Left lung (tissue), 10 donors: ENCODE results near the gene HPF1. TPM values are rescaled to one million over a fixed set of nuclear protein-coding genes. Genes with fewer than 3 reads are reported as not detected.

Experiments
- ATAC-seq: fragments of 200-7000 bp; cut with Tn5 transposase; one replicate; pipeline ENCODE4 v1.9.1; 2020; ENCODE audit warnings: moderate library complexity
- DNase-seq, 4 donors: peaks; one replicate each; pipeline ENCODE4 v3.0.0-alpha.2; 2013 to 2020
- H3K27ac ChIP-seq, 2 donors: fragments of 200-600 bp; sonication (generic) in 1 of 2; one replicate each; pipeline versions ENCODE4 v1.5.0 to v1.8.0; 2020 to 2021
- H3K27me3 ChIP-seq, 2 donors: fragments of 200-600 bp; sonication (generic) in 1 of 2; one replicate each; pipeline versions ENCODE4 v1.5.0 to v1.8.0; 2020 to 2021
- H3K36me3 ChIP-seq, 2 donors: fragments of 200-600 bp; sonication (generic) in 1 of 2; one replicate each; pipeline versions ENCODE4 v1.5.0 to v1.8.0; 2020 to 2021
- H3K4me1 ChIP-seq, 2 donors: fragments of 200-600 bp; one replicate each; pipeline ENCODE4 v1.8.0; 2021
- H3K4me3 ChIP-seq, 2 donors: fragments of 200-600 bp; sonication (generic) in 1 of 2; one replicate each; pipeline versions ENCODE4 v1.5.0 to v1.8.0; 2020 to 2021; ENCODE audit warnings: mild to moderate bottlenecking in 1 of 2
- H3K9me3 ChIP-seq, 2 donors: fragments of 200-600 bp; sonication (generic) in 1 of 2; one replicate each; pipeline versions ENCODE4 v1.5.0 to v1.8.0; 2020 to 2021
- CTCF ChIP-seq, 2 donors: fragments of 200-600 bp; sonication (generic) in 1 of 2; IDR thresholded peaks; one replicate each; pipeline versions ENCODE4 v1.5.0 to v1.8.0; 2021; ENCODE audit warnings: antibody characterized with exemption in 2 of 2
- intact Hi-C, 2 donors: fragments of 100-400 bp; cut with DNase I; formaldehyde crosslinking; loops; one replicate each; pipeline versions ENCODE4 v1.11.2 to v1.14.2; 2022
- polyA plus RNA-seq, 6 donors: library from polyadenylated mRNA; unstranded; fragments of 120-200 nt; gene quantifications; one replicate each; pipeline ENCODE4 v1.2.1, GENCODE V29; 2013; ENCODE audit not compliant: insufficient read length in 6 of 6
- total RNA-seq, 2 donors: library from RNA; stranded (reverse); fragmentation: NEBNext Ultra II Directional; extraction: Animal tissue kit (Norgen Biotek cat#: 25700); gene quantifications; one replicate each; pipeline ENCODE4 v1.2.1, GENCODE V29; 2021
- donor health status: DM: no; HTN: yes; CAD: no.
- donor health status: DM: no; HTN: no; CAD: no.

Gene HPF1
- total and polyA plus RNA-seq, 8 donors = 16.0 to 51.3 (median 44.3) TPM

DNA sequence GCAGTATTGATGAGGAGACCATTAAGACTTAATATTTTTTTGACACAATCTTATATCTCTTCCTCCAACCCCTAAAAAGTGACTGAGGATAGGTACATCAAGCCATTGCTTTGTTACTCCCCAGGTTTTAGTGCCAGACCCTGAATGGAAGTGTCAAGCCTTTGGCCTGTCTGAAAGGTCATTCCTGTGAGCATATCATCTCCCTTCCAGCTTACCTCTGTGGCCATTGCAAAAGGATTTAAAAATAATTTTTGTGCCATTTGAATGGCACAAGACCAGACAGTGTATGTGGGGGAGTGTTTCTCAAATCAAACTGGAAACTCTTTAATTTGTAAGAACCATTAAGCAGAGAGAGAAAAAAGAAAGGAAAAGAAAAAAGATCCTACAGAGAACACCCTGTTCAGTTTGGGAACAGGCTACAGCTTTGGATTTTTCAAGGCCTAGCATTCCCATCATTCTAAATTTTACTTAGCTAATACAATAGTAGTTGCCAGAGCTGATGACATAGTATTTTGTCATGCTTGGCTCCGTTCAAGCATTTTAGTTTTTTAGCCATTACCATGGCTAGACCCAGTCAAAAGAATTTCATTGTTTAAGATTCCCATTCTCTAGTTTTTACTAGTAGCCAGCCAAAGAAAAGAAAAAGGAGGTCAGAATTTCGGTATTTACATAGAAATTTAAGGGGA lies 49.6 kb downstream of the HPF1 start:
- ATAC-seq = no peak
- H3K36me3 ChIP-seq = peaks cover 0 to 25% of the 10 kb centered on the region in 2 donors

GRCh38 chr4:169698331-169698730 lies 59.4 kb downstream of the HPF1 start:
- Histone ChIP-seq H3K27ac (no peak overlapping the region), H3K36me3 (peaks cover 0 to 39% of the 10 kb centered on the region in 2 donors), H3K27me3 (no peaks in the 10 kb centered on the region), H3K4me3 (no peak overlapping the region), H3K9me3 (no peaks in the 10 kb centered on the region), H3K4me1 (no peaks in the 10 kb centered on the region)
- TF ChIP-seq CTCF (IDR thresholded peaks at IDR 0.05) = no peak
- intact Hi-C loops = no loop called here
- ATAC-seq = no peak
- DNase-seq = no peak

More for the DNA sequence above, 49.6 kb downstream of the HPF1 start:
- H3K4me3 ChIP-seq = no peak overlapping the region
- H3K27me3 ChIP-seq = no peaks in the 10 kb centered on the region
- no peak overlapping the region for H3K27ac ChIP-seq
- no peaks in the 10 kb centered on the region for H3K9me3 ChIP-seq
- no peak for TF ChIP-seq CTCF (IDR thresholded peaks at IDR 0.05)
- intact Hi-C loops = no loop called here
- no peak for DNase-seq
- H3K4me1 ChIP-seq = no peaks in the 10 kb centered on the region

GRCh38 chr4:169690787-169691186 lies 67.0 kb downstream of the HPF1 start:
- no peak overlapping the region for H3K4me3 ChIP-seq
- TF ChIP-seq CTCF (IDR thresholded peaks at IDR 0.05) = no peak
- no peaks in the 10 kb centered on the region for H3K9me3 ChIP-seq
- peaks cover 0 to 26% of the 10 kb centered on the region in 2 donors for H3K36me3 ChIP-seq
- H3K27ac ChIP-seq = no peak overlapping the region
- DNase-seq = peak in 1 of 4 donors; percentile 43
- intact Hi-C loops = no loop called here
- H3K4me1 ChIP-seq = no peaks in the 10 kb centered on the region
- peak; percentile 73 for ATAC-seq
- H3K27me3 ChIP-seq = no peaks in the 10 kb centered on the region

- H3K27ac ChIP-seq = no peak overlapping the region
- DNase-seq (no peak), ATAC-seq (no peak)
- H3K9me3 ChIP-seq = no peaks in the 10 kb centered on the region
- H3K4me3 ChIP-seq = no peak overlapping the region
- no peaks in the 10 kb centered on the region for H3K4me1 ChIP-seq
- H3K27me3 ChIP-seq = no peaks in the 10 kb centered on the region
- peaks cover 0 to 26% of the 10 kb centered on the region in 2 donors for H3K36me3 ChIP-seq
- TF ChIP-seq CTCF (IDR thresholded peaks at IDR 0.05) = no peak
- intact Hi-C loops = no loop called here
Measured at GRCh38 chr4:169689681-169690080, 68.1 kb downstream of the HPF1 start.

- ATAC-seq (peak; percentile 26), DNase-seq (no peak)
- intact Hi-C loops = no loop called here
- Histone ChIP-seq H3K4me1 (no peaks in the 10 kb centered on the region), H3K4me3 (no peak overlapping the region), H3K27me3 (no peaks in the 10 kb centered on the region), H3K27ac (no peak overlapping the region), H3K9me3 (no peaks in the 10 kb centered on the region), H3K36me3 (peaks cover 0 to 9% of the 10 kb centered on the region in 2 donors)
- no peak for TF ChIP-seq CTCF (IDR thresholded peaks at IDR 0.05)
Measured at GRCh38 chr4:169682372-169683047, 75.2 kb downstream of the HPF1 start.
